Kidney (tissue), 14 donors: ENCODE data around the gene ARF1. TPM values are rescaled to one million over a fixed set of nuclear protein-coding genes. Genes with fewer than 3 reads are reported as not detected.

ENCODE experiments used
- DNase-seq, 5 donors: peaks; one replicate each; pipeline ENCODE4 v3.0.0-alpha.2; 2013 to 2020
- FAIRE-seq: peaks from 2 replicates; lab custom pipeline; 2012; peaks lifted over from hg19 to GRCh38; lab: Jason Lieb, UNC
- H3K27ac ChIP-seq, 2 donors: one replicate each; pipeline ENCODE4 v1.7.0; 2013; ENCODE audit warnings: low read depth in 2 of 2, low read length in 2 of 2, inconsistent platforms in 1 of 2
- H3K27me3 ChIP-seq: one replicate; pipeline ENCODE4 v1.7.1; 2013; ENCODE audit warnings: low read length, inconsistent platforms; ENCODE audit not compliant: control insufficient read depth, insufficient read depth
- H3K36me3 ChIP-seq, 3 donors: one replicate each; pipeline versions ENCODE4 v1.7.0 to v1.7.1; 2013; ENCODE audit warnings: low read length in 3 of 3, control low read depth in 1 of 3, inconsistent platforms in 1 of 3; ENCODE audit not compliant: insufficient read depth in 3 of 3, control insufficient read depth in 2 of 3
- H3K4me1 ChIP-seq, 3 donors: one replicate each; pipeline versions ENCODE4 v1.7.0 to v1.7.1; 2013; ENCODE audit warnings: low read length in 3 of 3, inconsistent platforms in 1 of 3, low read depth in 1 of 3; ENCODE audit not compliant: control insufficient read depth in 2 of 3, insufficient read depth in 2 of 3
- H3K4me3 ChIP-seq, 3 donors: one replicate each; pipeline versions ENCODE4 v1.7.0 to v1.8.1; 2013; ENCODE audit warnings: low read length in 3 of 3, control low read depth in 1 of 3, inconsistent platforms in 1 of 3
- H3K9ac ChIP-seq, 3 donors: one replicate each; pipeline versions ENCODE4 v1.7.0 to v1.7.1; 2013; ENCODE audit warnings: low read length in 3 of 3, control low read depth in 1 of 3, inconsistent platforms in 1 of 3
- H3K9me3 ChIP-seq, 3 donors: one replicate each; pipeline versions ENCODE4 v1.7.0 to v1.7.1; 2013; ENCODE audit warnings: low read length in 3 of 3, control low read depth in 1 of 3, inconsistent platforms in 1 of 3; ENCODE audit not compliant: control insufficient read depth in 2 of 3, insufficient read depth in 1 of 3
- intact Hi-C: fragments of 100-400 bp; cut with DNase I; formaldehyde crosslinking; loops from one replicate; pipeline ENCODE4 v1.11.1; 2022
- polyA plus RNA-seq: library from polyadenylated mRNA; stranded (reverse); fragments of 350-450 nt; fragmentation: Illumina TruSeq; extraction: RNeasy Lipid Tissue Mini Kit (QIAGEN cat#74804); gene quantifications from one replicate; pipeline ENCODE4 v1.2.3, GENCODE V29; 2014; ENCODE audit warnings: low read depth, low replicate concordance; ENCODE audit not compliant: insufficient read depth
- total RNA-seq: library from RNA; stranded (reverse); fragmentation: NEBNext Ultra II Directional; extraction: Animal tissue kit (Norgen Biotek cat#: 25700); gene quantifications from one replicate; pipeline ENCODE4 v1.2.1, GENCODE V29; 2021
- TF ChIP-seq, protein P1 (sequence below): IDR thresholded peaks from 3 replicates; pipeline ENCODE4 v1.5.1; 2012; ENCODE audit warnings: mild to moderate bottlenecking, moderate library complexity, borderline replicate concordance; ENCODE audit not compliant: insufficient read depth; ENCODE audit errors: extremely low read depth
- donor health status: control.
- donor health status: control.
- donor health status: control.
- donor health status: control.
- donor health status: control.
- donor health status: DM: yes; HTN: yes; CAD: no.
- donor health status: Normal renal cell carcinoma (clear cell type).

ARF1 gene
- total and polyA plus RNA-seq, 2 donors from 2014 or later = 383 to 398 TPM

DNA sequence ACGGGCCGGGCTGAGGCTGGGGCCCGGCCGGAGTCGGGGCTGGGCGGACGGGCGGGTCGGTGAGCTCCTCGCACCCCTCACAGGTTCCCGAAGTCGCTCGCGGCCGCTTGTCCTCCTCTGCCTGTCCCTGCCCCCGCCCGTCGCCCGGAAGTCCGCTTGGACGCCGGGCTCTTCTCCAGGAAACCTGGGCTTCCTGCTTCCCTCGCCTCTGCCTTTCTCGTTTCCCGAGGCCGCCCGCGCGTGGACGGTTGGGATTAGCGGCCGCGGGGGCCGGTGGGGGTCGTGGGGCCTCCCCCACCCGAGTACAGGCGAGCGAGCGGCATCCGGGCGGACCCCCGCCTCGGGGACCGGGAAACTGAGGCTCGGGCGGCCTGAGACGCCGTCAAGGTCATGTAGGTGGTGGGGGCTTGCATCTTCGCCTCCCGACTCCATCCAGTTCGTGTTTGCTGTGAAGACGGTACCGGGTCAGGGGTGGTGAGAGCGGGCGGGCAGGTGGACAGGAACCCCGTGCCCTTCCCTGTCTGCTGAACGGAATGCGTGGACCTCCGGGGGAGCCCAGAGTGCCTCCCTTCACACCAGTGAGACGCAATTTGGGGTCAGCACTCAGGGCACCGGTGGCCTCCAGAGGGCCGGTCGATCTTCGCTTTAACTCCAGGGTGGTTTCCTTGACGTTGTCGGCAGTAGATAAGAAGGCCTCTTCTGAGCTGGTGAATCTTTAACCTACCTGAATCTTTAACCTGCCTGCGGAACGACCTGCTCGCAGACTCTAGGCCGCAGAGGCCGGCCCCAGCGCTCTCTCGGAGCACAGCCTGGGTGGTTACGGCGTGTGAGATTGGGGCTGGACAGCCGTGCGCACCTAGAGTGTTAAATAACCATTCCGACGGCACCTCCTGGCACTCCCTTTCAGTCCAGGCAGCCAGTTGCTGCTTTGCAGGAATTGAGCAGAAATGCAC is 686 bp downstream of the ARF1 start:
- Histone ChIP-seq H3K9ac (peak overlapping the region; percentile 84 to 87 (median 86)), H3K4me1 (peaks cover 4 to 45% (median 33%) of the 10 kb centered on the region in 3 donors), H3K27ac (peak overlapping the region; percentile 97 to 98), H3K27me3 (no peaks in the 10 kb centered on the region), H3K4me3 (peak overlapping the region; percentile 70 to 97 (median 93)), H3K36me3 (no peaks in the 10 kb centered on the region), H3K9me3 (no peaks in the 10 kb centered on the region)
- DNase-seq (peak; percentile 46 to 93 (median 73)), FAIRE-seq (no peak)
- intact Hi-C loops = no loop called here
- TF ChIP-seq, protein P1, sequence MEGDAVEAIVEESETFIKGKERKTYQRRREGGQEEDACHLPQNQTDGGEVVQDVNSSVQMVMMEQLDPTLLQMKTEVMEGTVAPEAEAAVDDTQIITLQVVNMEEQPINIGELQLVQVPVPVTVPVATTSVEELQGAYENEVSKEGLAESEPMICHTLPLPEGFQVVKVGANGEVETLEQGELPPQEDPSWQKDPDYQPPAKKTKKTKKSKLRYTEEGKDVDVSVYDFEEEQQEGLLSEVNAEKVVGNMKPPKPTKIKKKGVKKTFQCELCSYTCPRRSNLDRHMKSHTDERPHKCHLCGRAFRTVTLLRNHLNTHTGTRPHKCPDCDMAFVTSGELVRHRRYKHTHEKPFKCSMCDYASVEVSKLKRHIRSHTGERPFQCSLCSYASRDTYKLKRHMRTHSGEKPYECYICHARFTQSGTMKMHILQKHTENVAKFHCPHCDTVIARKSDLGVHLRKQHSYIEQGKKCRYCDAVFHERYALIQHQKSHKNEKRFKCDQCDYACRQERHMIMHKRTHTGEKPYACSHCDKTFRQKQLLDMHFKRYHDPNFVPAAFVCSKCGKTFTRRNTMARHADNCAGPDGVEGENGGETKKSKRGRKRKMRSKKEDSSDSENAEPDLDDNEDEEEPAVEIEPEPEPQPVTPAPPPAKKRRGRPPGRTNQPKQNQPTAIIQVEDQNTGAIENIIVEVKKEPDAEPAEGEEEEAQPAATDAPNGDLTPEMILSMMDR = no peak

DNA sequence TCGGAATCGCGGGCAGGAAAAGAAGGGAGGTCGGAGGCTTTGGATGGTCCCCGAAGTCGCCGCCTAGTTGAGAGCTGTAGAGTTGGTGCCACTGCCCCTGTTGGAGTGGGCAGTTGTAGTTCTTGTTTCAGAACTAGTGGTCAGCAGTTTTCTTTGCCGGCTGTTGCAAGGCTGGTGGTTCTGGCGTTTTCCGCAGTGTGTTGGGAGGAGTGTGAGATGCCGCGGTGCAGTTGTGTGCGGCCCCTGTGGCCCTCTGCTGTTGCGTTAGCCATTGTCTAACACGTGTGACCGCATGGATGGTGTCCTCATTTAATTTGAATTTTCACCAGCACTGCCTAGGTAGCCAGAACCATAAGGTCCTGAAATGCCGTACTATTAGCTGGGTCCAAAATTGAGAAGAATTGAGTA is 1.4 kb downstream of the ARF1 start:
- intact Hi-C loops = no loop called here
- H3K9ac ChIP-seq = peak overlapping the region; percentile 84 to 87 (median 86)
- no peaks in the 10 kb centered on the region for H3K27me3 ChIP-seq
- no peak for FAIRE-seq
- DNase-seq = peak in 2 of 5 donors; percentile 62 to 71
- H3K9me3 ChIP-seq = no peaks in the 10 kb centered on the region
- H3K4me1 ChIP-seq = peaks cover 4 to 51% (median 38%) of the 10 kb centered on the region in 3 donors
- TF ChIP-seq, protein P1 = no peak
- H3K36me3 ChIP-seq = peaks cover 0 to 3% (median 0%) of the 10 kb centered on the region in 3 donors
- H3K27ac ChIP-seq = peak overlapping the region; percentile 97 to 98
- peak overlapping the region; percentile 70 to 97 (median 93) for H3K4me3 ChIP-seq

DNA sequence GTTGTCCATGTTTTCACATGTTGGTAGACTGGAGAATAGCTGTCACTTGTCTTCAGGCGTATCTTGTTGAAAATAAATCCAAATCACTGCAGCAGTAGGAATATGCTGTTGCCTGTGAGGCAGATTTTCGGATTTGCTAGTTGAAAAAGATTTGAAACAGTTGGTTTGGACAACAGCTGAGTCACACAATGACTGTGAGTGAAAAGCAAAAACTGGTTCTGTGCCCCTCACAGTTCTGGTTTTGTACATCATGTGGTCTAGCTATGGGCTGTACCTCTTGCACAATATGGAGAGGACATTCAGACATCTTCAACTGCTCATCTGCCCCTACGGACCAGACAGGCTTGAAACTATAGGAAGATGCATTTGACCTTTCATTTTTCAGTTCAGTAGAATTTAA is 1.8 kb downstream of the ARF1 start:
- intact Hi-C loops = no loop called here
- TF ChIP-seq, protein P1 = no peak

More for the DNA sequence above, 1.8 kb downstream of the ARF1 start:
- no peak for FAIRE-seq
- peaks cover 4 to 55% (median 42%) of the 10 kb centered on the region in 3 donors for H3K4me1 ChIP-seq
- peak in 1 of 5 donors; percentile 18 for DNase-seq
- peaks cover 0 to 3% (median 0%) of the 10 kb centered on the region in 3 donors for H3K36me3 ChIP-seq
- H3K27me3 ChIP-seq = no peaks in the 10 kb centered on the region
- peak overlapping the region; percentile 70 to 97 (median 93) for H3K4me3 ChIP-seq
- peak overlapping the region; percentile 97 to 98 for H3K27ac ChIP-seq
- H3K9ac ChIP-seq = peak overlapping the region; percentile 84 to 87 (median 86)
- H3K9me3 ChIP-seq = no peaks in the 10 kb centered on the region
